GM19240 (cell line): Measurements from ENCODE around the gene DPYSL5.
A peak's percentile ranks its signal among the peaks of the same experiment; 100 is the strongest.
"Not testable (repeated sequence)": the region's sequence is repeated elsewhere in the genome, so short reads cannot be mapped to it uniquely, and the experiment has no call there.

Source experiments
- DNase-seq: peaks from one replicate; pipeline ENCODE4 v3.0.0; 2011; ENCODE audit warnings: low spot score; ENCODE audit not compliant: insufficient read length

The DPYSL5 gene

DNA sequence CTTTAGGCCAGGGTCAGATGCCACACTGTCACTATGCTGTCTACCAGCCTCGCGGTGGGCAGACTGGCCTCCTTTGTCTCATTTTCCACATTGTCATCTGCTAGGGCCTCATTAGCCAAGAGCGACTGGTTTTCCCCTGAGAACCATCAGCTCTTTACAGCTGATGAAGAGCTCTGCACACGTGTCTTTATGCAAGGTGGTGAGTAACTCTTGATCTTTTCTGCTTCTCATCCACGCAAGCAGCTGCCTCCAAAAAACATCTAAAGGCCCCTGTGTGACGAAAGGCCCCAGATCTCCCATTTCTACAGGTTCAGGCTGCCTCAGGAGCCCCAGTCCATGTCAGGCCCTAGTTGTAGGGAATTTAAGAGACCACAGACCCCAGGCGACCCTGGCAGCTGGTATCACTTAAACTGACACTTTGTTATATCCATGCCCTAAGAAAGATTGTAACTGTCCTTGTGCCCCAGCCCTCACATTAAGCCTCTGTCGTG lies 52.9 kb downstream of the DPYSL5 start:
- no peak for DNase-seq

GRCh38 chr2:26901326-26902183 lies 53.6 kb downstream of the DPYSL5 start:
- no peak for DNase-seq

DNA sequence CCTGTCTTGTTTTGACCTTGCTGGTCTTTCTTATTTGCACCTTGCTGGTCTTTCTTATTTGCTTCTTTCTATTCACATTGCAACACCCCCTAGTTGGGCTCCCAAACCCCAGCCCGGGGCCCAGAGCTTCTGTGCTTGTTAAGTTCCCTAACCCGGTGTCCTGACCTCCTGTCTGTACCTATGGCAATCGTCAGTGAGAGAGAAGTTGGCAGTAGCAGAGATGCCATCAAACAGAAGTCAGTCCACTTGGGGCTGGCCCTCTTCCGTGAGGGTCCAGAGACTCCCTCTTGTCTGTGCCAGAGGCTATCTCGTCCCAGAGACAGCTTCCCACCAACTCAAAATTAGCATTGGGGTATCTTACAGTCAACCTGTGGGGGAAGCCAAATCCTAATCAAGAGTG lies 55.7 kb downstream of the DPYSL5 start:
- no peak for DNase-seq

DNA sequence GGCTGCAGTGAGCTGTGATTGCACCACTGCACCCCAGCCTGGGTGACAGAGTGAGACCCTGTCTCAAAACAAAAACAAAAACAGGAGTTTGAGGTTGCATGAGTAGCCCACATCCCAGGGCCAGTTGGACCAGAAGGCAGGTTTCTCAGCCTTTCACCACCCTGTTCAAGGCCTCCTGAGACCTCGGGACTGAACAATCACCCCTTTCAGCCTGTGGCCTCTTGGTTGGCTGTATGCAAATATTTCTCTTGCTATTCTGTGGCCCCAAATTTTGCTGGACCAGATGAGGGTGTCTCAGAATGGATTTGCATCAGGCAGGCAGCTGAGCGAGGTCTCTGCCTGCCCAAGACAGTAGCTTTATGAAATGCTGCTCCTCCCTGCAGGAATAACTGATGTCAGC lies 56.9 kb downstream of the DPYSL5 start:
- no peak for DNase-seq

DNA sequence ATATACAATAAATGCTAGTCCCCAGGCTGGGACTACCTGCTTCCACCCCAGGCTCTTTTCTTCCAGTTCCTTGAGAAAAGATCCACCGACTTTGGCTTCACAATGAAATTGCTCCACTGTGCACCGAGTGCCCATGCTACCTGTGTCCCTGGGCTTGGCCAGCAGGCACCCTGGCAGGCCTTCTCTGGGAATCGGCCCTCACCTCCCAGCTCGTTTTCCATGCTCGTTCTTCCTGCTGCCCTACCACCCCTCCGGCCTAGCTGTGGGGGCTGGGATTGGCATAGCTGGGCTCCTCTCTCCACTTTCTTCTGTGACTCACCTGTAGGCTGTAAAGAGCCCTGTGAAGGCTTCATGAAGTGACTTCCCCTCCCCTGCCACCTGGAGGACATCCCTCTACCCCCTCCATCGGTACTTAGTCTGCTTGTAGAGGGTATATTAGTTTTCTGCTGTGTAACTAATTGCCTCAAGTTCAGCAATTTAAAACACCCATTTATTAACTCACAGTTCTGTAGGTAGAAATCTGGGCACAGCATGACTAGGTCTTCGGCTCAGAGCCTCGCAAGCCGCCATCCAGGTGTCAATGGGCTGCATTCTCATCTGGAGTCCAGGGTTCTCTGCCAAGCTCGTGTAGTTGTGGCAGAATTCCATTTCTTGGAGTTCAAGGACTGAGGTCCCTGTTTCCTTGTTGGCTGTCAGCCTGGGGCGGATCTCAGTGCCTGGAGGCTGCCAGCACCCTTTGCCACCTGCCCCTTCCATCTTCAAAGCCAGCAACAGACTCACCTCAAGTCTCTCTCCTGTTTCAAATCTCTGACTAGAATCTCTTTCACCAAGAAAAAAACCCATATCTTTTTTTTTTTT lies 57.6 kb downstream of the DPYSL5 start:
- no peak for DNase-seq

GRCh38 chr2:26907416-26907815 lies 59.5 kb downstream of the DPYSL5 start:
- no peak for DNase-seq

GRCh38 chr2:26910176-26910575 lies 62.2 kb downstream of the DPYSL5 start:
- DNase-seq: no peak

GRCh38 chr2:26911911-26912861 lies 64.3 kb downstream of the DPYSL5 start:
- no peak for DNase-seq

DNA sequence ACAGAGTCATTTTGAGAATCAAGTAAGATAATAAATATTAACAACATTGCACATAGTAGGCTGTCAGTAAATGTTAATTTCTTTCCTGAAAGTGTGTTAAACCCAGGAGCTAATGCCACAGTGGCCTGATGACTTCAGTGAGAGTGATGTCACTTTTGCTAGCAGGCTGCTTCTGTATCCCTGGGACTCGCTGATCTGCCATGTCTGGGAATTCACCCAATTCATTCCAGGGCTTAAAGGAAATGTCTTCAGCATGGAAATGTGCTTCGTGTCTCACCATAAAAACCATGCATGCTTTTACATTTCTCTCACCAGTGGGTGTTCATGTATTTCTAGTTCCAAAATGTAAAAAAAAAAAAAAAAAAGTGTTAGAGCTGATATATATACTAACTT lies 65.7 kb downstream of the DPYSL5 start:
- DNase-seq: no peak

GRCh38 chr2:26913999-26914658 lies 66.2 kb downstream of the DPYSL5 start:
- no peak for DNase-seq

GRCh38 chr2:26914659-26915310 lies 66.9 kb downstream of the DPYSL5 start:
- DNase-seq: no peak

DNA sequence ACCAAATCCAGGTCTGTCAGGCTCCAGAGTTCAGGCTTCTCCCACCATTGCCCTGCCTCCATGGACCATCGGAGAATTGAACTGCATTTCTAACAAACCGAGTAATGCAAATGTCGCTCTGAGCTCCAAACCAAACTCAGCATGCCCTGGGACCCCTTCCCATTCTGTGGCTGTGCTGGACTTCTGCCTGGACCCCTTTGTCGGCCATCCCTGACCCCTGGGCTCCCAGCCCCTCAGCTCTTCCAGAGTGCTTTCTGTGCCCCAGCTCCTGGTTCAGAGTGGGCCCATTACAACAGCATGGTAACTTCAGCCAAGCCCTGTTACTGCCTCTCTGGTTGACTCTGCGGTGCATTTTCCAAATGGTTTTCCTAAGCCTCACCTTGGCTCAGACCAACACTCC lies 67.4 kb downstream of the DPYSL5 start:
- DNase-seq: no peak

GRCh38 chr2:26916128-26916692 lies 68.3 kb downstream of the DPYSL5 start:
- DNase-seq: no peak

- no peak for DNase-seq
Observed at GRCh38 chr2:26917135-26917836, 69.4 kb downstream of the DPYSL5 start.

GRCh38 chr2:26921323-26921722 lies 73.4 kb downstream of the DPYSL5 start:
- DNase-seq: no peak

DNA sequence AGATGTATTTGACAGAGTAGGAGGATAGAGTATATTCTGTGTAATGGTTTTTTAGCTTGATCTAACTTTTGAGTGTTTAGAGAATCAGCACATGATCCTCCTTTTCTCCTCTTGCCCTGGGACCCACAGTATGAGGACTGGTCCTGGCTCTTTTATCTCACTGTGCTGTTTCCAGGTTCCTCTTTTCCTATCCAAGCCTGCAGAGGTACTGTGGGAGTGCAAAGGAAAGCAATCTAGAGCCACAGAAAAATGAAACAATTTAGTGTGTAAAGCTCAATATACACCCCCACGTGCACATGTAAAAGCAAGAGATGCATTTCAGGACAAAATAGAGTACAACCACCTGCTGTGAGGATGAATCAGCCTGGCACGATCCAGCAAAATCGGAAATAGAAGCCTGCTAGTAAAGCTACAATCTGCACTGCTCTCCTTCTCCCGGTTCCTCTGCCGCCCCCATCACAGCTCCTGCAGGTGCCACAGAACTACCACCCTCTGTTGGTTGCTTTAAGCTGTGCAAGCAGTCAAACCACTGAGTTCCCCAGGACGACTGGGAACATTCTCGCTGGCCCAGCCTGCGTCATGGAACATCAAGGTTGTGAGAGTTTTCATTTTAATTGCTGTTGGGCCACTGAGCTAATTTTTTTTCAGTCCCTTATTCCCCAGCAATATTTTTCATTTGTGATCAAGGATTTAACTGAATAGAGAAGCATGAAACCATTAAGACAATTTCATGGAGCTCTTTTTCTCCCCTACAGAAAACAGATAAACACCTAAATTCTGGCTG lies 74.7 kb downstream of the DPYSL5 start:
- peak; percentile 67 for DNase-seq

GRCh38 chr2:26923189-26923466 lies 75.2 kb downstream of the DPYSL5 start:
- not testable (repeated sequence) for DNase-seq

GRCh38 chr2:26924731-26925099 lies 76.8 kb downstream of the DPYSL5 start:
- DNase-seq: no peak
